WTC11 (cell line): ENCODE data around the gene TNXB. TPM values are rescaled to one million over a fixed set of nuclear protein-coding genes. Genes with fewer than 3 reads are reported as not detected.
A peak's percentile ranks its signal among the peaks of the same experiment; 100 is the strongest.

Source experiments
- ATAC-seq: fragments of 200-7000 bp; cut with Tn5 transposase; 2 replicates; pipeline ENCODE4 v1.10.0; 2021; ENCODE audit warnings: mild to moderate bottlenecking, moderate library complexity
- CTCF ChIA-PET: fragments of 300-600 bp; sonication (Branson Sonifier 250); formaldehyde crosslinking; loops from one replicate; lab custom pipeline; 2021; ENCODE audit warnings: antibody characterized with exemption; lab: Charles Lee
- POLR2A ChIA-PET: fragments of 350-600 bp; sonication (Branson Sonifier 250); formaldehyde crosslinking; loops from one replicate; lab custom pipeline; 2021; ENCODE audit warnings: antibody characterized with exemption; lab: Charles Lee
- DNase-seq: peaks from one replicate; pipeline ENCODE4 v3.0.0; 2021; ENCODE audit warnings: low spot score
- H3K27ac Mint-ChIP-seq: 2 replicates; pipeline ENCODE4 v1.8.0; 2021; ENCODE audit warnings: mixed read lengths
- H3K27me3 Mint-ChIP-seq: 2 replicates; pipeline ENCODE4 v1.8.0; 2021; ENCODE audit warnings: low read depth, mild to moderate bottlenecking, moderate library complexity, mixed read lengths
- H3K36me3 Mint-ChIP-seq: 2 replicates; pipeline ENCODE4 v1.8.0; 2021; ENCODE audit warnings: mixed read lengths
- H3K4me1 Mint-ChIP-seq: 2 replicates; pipeline ENCODE4 v1.8.0; 2022; ENCODE audit warnings: mixed read lengths
- H3K4me3 Mint-ChIP-seq: 2 replicates; pipeline ENCODE4 v1.8.0; 2021; ENCODE audit warnings: mild to moderate bottlenecking, moderate library complexity, mixed read lengths
- H3K9me3 Mint-ChIP-seq: 2 replicates; pipeline ENCODE4 v1.8.0; 2021; ENCODE audit warnings: mixed read lengths
- FOXK1 ChIP-seq: sonication (generic); formaldehyde crosslinking; IDR thresholded peaks from 2 replicates; pipeline ENCODE4 v1.8.0; 2022; ENCODE audit warnings: mild to moderate bottlenecking, moderate library complexity, missing genetic modification reagents
- GTF2I ChIP-seq: fragments of 250-450 bp; sonication (Bioruptor Pico); conservative IDR thresholded peaks from 2 replicates; pipeline ENCODE4 v1.4.0; 2021; ENCODE audit warnings: mild to moderate bottlenecking
- IRF2 ChIP-seq: sonication (generic); formaldehyde crosslinking; IDR thresholded peaks from 2 replicates; pipeline ENCODE4 v1.8.0; 2022; ENCODE audit warnings: low read depth, missing genetic modification reagents, borderline replicate concordance
- KAT7 ChIP-seq: sonication (generic); formaldehyde crosslinking; IDR thresholded peaks from 2 replicates; pipeline ENCODE4 v1.8.1; 2023; ENCODE audit warnings: missing genetic modification reagents, mild to moderate bottlenecking, borderline replicate concordance
- MYBL2 ChIP-seq: sonication (generic); formaldehyde crosslinking; IDR thresholded peaks from 2 replicates; pipeline ENCODE4 v1.8.1; 2023; ENCODE audit warnings: mild to moderate bottlenecking, moderate library complexity, missing genetic modification reagents
- NR2C2 ChIP-seq: sonication (generic); formaldehyde crosslinking; IDR thresholded peaks from 2 replicates; pipeline ENCODE4 v1.8.0; 2022; ENCODE audit warnings: mild to moderate bottlenecking, missing genetic modification reagents
- OVOL2 ChIP-seq: fragments of 250-450 bp; sonication (Bioruptor Pico); IDR thresholded peaks from 2 replicates; pipeline ENCODE4 v1.9.0; 2021; ENCODE audit warnings: mild to moderate bottlenecking, borderline replicate concordance
- SP1 ChIP-seq: sonication (generic); formaldehyde crosslinking; conservative IDR thresholded peaks from 2 replicates; pipeline ENCODE4 v1.8.1; 2022; ENCODE audit warnings: missing genetic modification reagents
- ZBTB21 ChIP-seq: sonication (generic); formaldehyde crosslinking; IDR thresholded peaks from 2 replicates; pipeline ENCODE4 v1.8.1; 2023; ENCODE audit warnings: mild to moderate bottlenecking, missing genetic modification reagents, borderline replicate concordance
- ZNF138 ChIP-seq: sonication (generic); formaldehyde crosslinking; conservative IDR thresholded peaks from 2 replicates; pipeline ENCODE4 v1.8.1; 2022; ENCODE audit warnings: mild to moderate bottlenecking, moderate library complexity, missing genetic modification reagents
- ZNF671 ChIP-seq: fragments of 250-450 bp; sonication (Bioruptor Pico); IDR thresholded peaks from 2 replicates; pipeline ENCODE4 v1.8.0; 2021; ENCODE audit warnings: mild to moderate bottlenecking
- total RNA-seq: library from RNA; stranded (reverse); gene quantifications from 3 replicates; pipeline ENCODE4 v1.2.3, GENCODE V29; 2021
- TF ChIP-seq, protein P1 (sequence below): sonication (generic); formaldehyde crosslinking; IDR thresholded peaks from 2 replicates; pipeline ENCODE4 v1.8.0; 2022; ENCODE audit warnings: mild to moderate bottlenecking, missing genetic modification reagents
- TF ChIP-seq, protein P2 (sequence below): sonication (generic); formaldehyde crosslinking; IDR thresholded peaks from 2 replicates; pipeline ENCODE4 v1.8.0; 2022; ENCODE audit warnings: mild to moderate bottlenecking, missing genetic modification reagents
- TF ChIP-seq, protein P3 (sequence below): fragments of 250-450 bp; sonication (Bioruptor Pico); IDR thresholded peaks from 2 replicates; pipeline ENCODE4 v1.9.0; 2021; ENCODE audit warnings: moderate library complexity, mild to moderate bottlenecking, inconsistent platforms, borderline replicate concordance
- TF ChIP-seq, protein P4 (sequence below): sonication (generic); formaldehyde crosslinking; IDR thresholded peaks from 2 replicates; pipeline ENCODE4 v1.8.1; 2022; ENCODE audit warnings: low read depth, missing genetic modification reagents, borderline replicate concordance
- TF ChIP-seq, protein P5 (sequence below): sonication (generic); formaldehyde crosslinking; conservative IDR thresholded peaks from 2 replicates; pipeline ENCODE4 v1.8.1; 2022; ENCODE audit warnings: mild to moderate bottlenecking, missing genetic modification reagents
- TF ChIP-seq, protein P6 (sequence below): sonication (generic); formaldehyde crosslinking; IDR thresholded peaks from 2 replicates; pipeline ENCODE4 v1.8.1; 2023; ENCODE audit warnings: mild to moderate bottlenecking, missing genetic modification reagents, borderline replicate concordance
- TF ChIP-seq, protein P7 (sequence below): fragments of 250-450 bp; sonication (Bioruptor Pico); IDR thresholded peaks from 2 replicates; pipeline ENCODE4 v1.8.0; 2021; ENCODE audit warnings: mild to moderate bottlenecking
- TF ChIP-seq, protein P8 (sequence below): sonication (generic); formaldehyde crosslinking; IDR thresholded peaks from 2 replicates; pipeline ENCODE4 v1.8.0; 2023; ENCODE audit warnings: missing genetic modification reagents, mild to moderate bottlenecking, borderline replicate concordance

The TNXB gene
- total RNA-seq, 1 experiment from 2014 or later: 6.4 TPM

DNA sequence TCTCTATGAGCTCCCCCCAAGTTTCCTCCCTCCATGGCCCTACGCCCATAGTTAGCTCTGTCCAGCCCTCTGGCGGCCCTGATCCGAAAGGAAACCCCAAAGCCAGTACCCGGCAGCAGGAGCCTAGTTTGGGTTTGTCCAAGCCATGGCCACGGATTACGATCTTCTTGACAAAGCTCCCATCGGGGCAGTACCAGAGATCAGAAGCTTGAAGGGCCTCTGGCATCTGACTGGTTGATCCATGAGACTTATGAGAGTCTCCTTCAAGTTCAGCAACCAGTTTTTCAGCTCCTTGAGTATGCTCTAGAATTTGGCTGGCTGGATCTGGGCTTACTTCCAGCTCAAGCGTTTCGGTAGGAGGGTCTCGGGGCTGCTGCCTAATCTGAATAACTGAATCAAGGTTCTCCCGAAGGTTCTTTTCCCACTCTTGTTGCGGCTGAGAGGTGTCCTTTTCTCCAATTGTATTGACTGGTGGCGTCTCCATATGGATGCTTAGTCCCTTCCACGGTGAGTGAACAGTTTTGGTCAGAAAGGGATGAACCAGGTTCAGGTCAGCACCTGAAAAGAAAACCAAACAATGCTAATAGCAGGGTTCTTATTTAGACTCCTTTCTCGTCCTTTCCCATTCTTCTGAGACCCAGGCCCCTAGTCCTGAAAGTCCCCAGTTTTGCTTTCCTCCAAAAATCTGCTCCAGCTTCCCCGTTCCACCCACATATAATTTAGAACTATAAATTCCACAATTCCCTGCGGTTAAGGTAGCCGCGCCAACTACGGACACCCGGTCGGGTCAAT, 20.4 kb upstream of the TNXB start (continued):
- TF ChIP-seq NR2C2 (CRISPR knock-in tag) (no peak), MYBL2 (CRISPR knock-in tag) (no peak), OVOL2 (CRISPR knock-in tag) (no peak), ZBTB21 (no peak)
- TF ChIP-seq, protein P1, sequence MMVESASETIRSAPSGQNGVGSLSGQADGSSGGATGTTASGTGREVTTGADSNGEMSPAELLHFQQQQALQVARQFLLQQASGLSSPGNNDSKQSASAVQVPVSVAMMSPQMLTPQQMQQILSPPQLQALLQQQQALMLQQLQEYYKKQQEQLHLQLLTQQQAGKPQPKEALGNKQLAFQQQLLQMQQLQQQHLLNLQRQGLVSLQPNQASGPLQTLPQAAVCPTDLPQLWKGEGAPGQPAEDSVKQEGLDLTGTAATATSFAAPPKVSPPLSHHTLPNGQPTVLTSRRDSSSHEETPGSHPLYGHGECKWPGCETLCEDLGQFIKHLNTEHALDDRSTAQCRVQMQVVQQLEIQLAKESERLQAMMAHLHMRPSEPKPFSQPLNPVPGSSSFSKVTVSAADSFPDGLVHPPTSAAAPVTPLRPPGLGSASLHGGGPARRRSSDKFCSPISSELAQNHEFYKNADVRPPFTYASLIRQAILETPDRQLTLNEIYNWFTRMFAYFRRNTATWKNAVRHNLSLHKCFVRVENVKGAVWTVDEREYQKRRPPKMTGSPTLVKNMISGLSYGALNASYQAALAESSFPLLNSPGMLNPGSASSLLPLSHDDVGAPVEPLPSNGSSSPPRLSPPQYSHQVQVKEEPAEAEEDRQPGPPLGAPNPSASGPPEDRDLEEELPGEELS: no peak
- TF ChIP-seq, protein P2, sequence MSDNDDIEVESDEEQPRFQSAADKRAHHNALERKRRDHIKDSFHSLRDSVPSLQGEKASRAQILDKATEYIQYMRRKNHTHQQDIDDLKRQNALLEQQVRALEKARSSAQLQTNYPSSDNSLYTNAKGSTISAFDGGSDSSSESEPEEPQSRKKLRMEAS: no peak
- TF ChIP-seq, protein P3, sequence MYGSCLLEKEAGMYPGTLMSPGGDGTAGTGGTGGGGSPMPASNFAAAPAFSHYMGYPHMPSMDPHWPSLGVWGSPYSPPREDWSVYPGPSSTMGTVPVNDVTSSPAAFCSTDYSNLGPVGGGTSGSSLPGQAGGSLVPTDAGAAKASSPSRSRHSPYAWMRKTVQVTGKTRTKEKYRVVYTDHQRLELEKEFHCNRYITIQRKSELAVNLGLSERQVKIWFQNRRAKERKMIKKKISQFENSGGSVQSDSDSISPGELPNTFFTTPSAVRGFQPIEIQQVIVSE (CRISPR knock-in tag): no peak

DNA sequence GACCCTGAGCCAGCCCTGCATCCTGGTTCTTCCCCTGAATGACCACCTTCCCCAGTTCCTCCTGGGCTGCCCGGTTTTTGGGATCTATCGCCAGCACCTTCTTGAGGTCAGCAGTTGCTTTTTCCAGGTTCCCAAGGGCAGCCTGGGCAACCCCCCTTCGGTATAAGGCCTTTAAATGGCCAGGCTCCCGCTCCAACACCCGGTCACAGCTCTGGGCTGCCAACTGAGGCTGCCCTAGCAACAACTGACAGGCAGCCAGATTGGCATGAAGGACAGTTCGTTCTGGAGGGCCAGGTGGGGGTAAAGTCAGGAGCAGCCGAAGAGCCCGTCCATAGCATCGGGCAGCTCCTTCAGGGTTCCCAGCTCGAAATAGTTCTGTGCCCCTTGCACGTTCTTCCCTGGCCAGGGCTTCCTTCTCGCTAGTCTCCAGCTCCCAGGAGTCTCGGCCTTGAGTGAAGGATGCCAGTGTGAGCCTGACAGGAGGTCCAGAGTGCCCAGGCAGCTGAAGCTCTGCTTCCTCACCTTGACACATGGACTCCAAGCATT, 19.7 kb upstream of the TNXB start:
- Mint-ChIP-seq H3K4me1 (peaks cover 23% of the 10 kb centered on the region), H3K9me3 (no peaks in the 10 kb centered on the region), H3K27me3 (peaks cover 6% of the 10 kb centered on the region), H3K27ac (peak overlapping the region; percentile 89), H3K4me3 (peak overlapping the region; percentile 99), H3K36me3 (peaks cover 13% of the 10 kb centered on the region)
- no peak for ATAC-seq
- ChIA-PET CTCF (interaction anchor here (0.6 to 6.1 kb wide), 9 partner anchors 11 to 856 kb away, joined by 3 to 63 read pairs (median 9); partner anchors contain the start of gene EGFL8), POLR2A (interaction anchor here (0.8 to 1.9 kb wide), 2 partner anchors 17 to 25 kb away, joined by 4 to 5 read pairs; no protein-coding TSS in a partner anchor)
- DNase-seq: no peak
- TF ChIP-seq ZNF138 (CRISPR knock-in tag) (no peak), FOXK1 (CRISPR knock-in tag) (no peak), KAT7 (CRISPR knock-in tag) (no peak), SP1 (CRISPR knock-in tag) (no peak), GTF2I (CRISPR knock-in tag) (no peak), IRF2 (CRISPR knock-in tag) (no peak), ZNF671 (no peak)
- TF ChIP-seq, protein P4, sequence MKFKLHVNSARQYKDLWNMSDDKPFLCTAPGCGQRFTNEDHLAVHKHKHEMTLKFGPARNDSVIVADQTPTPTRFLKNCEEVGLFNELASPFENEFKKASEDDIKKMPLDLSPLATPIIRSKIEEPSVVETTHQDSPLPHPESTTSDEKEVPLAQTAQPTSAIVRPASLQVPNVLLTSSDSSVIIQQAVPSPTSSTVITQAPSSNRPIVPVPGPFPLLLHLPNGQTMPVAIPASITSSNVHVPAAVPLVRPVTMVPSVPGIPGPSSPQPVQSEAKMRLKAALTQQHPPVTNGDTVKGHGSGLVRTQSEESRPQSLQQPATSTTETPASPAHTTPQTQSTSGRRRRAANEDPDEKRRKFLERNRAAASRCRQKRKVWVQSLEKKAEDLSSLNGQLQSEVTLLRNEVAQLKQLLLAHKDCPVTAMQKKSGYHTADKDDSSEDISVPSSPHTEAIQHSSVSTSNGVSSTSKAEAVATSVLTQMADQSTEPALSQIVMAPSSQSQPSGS (CRISPR knock-in tag): no peak
- TF ChIP-seq, protein P3 (CRISPR knock-in tag): no peak
- TF ChIP-seq, protein P5, sequence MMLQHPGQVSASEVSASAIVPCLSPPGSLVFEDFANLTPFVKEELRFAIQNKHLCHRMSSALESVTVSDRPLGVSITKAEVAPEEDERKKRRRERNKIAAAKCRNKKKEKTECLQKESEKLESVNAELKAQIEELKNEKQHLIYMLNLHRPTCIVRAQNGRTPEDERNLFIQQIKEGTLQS (CRISPR knock-in tag): no peak
- TF ChIP-seq, protein P6, sequence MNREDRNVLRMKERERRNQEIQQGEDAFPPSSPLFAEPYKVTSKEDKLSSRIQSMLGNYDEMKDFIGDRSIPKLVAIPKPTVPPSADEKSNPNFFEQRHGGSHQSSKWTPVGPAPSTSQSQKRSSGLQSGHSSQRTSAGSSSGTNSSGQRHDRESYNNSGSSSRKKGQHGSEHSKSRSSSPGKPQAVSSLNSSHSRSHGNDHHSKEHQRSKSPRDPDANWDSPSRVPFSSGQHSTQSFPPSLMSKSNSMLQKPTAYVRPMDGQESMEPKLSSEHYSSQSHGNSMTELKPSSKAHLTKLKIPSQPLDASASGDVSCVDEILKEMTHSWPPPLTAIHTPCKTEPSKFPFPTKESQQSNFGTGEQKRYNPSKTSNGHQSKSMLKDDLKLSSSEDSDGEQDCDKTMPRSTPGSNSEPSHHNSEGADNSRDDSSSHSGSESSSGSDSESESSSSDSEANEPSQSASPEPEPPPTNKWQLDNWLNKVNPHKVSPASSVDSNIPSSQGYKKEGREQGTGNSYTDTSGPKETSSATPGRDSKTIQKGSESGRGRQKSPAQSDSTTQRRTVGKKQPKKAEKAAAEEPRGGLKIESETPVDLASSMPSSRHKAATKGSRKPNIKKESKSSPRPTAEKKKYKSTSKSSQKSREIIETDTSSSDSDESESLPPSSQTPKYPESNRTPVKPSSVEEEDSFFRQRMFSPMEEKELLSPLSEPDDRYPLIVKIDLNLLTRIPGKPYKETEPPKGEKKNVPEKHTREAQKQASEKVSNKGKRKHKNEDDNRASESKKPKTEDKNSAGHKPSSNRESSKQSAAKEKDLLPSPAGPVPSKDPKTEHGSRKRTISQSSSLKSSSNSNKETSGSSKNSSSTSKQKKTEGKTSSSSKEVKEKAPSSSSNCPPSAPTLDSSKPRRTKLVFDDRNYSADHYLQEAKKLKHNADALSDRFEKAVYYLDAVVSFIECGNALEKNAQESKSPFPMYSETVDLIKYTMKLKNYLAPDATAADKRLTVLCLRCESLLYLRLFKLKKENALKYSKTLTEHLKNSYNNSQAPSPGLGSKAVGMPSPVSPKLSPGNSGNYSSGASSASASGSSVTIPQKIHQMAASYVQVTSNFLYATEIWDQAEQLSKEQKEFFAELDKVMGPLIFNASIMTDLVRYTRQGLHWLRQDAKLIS: no peak
- TF ChIP-seq, protein P7, sequence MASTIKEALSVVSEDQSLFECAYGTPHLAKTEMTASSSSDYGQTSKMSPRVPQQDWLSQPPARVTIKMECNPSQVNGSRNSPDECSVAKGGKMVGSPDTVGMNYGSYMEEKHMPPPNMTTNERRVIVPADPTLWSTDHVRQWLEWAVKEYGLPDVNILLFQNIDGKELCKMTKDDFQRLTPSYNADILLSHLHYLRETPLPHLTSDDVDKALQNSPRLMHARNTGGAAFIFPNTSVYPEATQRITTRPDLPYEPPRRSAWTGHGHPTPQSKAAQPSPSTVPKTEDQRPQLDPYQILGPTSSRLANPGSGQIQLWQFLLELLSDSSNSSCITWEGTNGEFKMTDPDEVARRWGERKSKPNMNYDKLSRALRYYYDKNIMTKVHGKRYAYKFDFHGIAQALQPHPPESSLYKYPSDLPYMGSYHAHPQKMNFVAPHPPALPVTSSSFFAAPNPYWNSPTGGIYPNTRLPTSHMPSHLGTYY (CRISPR knock-in tag): no peak
- TF ChIP-seq, protein P8, sequence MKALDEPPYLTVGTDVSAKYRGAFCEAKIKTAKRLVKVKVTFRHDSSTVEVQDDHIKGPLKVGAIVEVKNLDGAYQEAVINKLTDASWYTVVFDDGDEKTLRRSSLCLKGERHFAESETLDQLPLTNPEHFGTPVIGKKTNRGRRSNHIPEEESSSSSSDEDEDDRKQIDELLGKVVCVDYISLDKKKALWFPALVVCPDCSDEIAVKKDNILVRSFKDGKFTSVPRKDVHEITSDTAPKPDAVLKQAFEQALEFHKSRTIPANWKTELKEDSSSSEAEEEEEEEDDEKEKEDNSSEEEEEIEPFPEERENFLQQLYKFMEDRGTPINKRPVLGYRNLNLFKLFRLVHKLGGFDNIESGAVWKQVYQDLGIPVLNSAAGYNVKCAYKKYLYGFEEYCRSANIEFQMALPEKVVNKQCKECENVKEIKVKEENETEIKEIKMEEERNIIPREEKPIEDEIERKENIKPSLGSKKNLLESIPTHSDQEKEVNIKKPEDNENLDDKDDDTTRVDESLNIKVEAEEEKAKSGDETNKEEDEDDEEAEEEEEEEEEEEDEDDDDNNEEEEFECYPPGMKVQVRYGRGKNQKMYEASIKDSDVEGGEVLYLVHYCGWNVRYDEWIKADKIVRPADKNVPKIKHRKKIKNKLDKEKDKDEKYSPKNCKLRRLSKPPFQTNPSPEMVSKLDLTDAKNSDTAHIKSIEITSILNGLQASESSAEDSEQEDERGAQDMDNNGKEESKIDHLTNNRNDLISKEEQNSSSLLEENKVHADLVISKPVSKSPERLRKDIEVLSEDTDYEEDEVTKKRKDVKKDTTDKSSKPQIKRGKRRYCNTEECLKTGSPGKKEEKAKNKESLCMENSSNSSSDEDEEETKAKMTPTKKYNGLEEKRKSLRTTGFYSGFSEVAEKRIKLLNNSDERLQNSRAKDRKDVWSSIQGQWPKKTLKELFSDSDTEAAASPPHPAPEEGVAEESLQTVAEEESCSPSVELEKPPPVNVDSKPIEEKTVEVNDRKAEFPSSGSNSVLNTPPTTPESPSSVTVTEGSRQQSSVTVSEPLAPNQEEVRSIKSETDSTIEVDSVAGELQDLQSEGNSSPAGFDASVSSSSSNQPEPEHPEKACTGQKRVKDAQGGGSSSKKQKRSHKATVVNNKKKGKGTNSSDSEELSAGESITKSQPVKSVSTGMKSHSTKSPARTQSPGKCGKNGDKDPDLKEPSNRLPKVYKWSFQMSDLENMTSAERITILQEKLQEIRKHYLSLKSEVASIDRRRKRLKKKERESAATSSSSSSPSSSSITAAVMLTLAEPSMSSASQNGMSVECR (CRISPR knock-in tag): no peak
